ENCODE results near the gene PGPEP1. TPM values are rescaled to one million over a fixed set of nuclear protein-coding genes. Genes with fewer than 3 reads are reported as not detected.
"Not testable (repeated sequence)": the region's sequence is repeated elsewhere in the genome, so short reads cannot be mapped to it uniquely, and the experiment has no call there.

The PGPEP1 gene
- total RNA-seq, 1 donor from 2014 or later: 5.6 TPM

- no peaks in the 10 kb centered on the region for H3K9me3 Mint-ChIP-seq
- intact Hi-C loops (cut with micrococcal nuclease): loop anchor here (5.0 kb wide), 1 partner anchor 34 kb away; the partner anchor contains the start of gene GDF15
- H3K4me3 Mint-ChIP-seq: no peak overlapping the region
- no peaks in the 10 kb centered on the region for H3K27me3 Mint-ChIP-seq
- ATAC-seq (ENCODE audit: low read depth): no peak
- TF ChIP-seq CTCF (IDR thresholded peaks at IDR 0.05): no peak
- H3K4me1 Mint-ChIP-seq: no peaks in the 10 kb centered on the region
- no peak overlapping the region for H3K27ac Mint-ChIP-seq
- no peak for DNase-seq
- ChIA-PET CTCF (no interaction called here), POLR2A (no interaction called here)
- peaks cover 35% of the 10 kb centered on the region for H3K36me3 Mint-ChIP-seq (ENCODE audit: low read depth)
Measured at GRCh38 chr19:18353378-18354005, 13.1 kb downstream of the PGPEP1 start.

GRCh38 chr19:18354743-18355142 lies 14.3 kb downstream of the PGPEP1 start:
- peaks cover 44% of the 10 kb centered on the region for H3K36me3 Mint-ChIP-seq (ENCODE audit: low read depth)

GRCh38 chr19:18357041-18357440 lies 16.6 kb downstream of the PGPEP1 start:
- no peaks in the 10 kb centered on the region for H3K4me1 Mint-ChIP-seq
- H3K9me3 Mint-ChIP-seq: no peaks in the 10 kb centered on the region
- intact Hi-C loops (cut with micrococcal nuclease): no loop called here
- no peaks in the 10 kb centered on the region for H3K27me3 Mint-ChIP-seq
- no peak overlapping the region for H3K27ac Mint-ChIP-seq
- ATAC-seq (ENCODE audit: low read depth) (no peak), DNase-seq (no peak)
- no peak for TF ChIP-seq CTCF (IDR thresholded peaks at IDR 0.05)
- H3K36me3 Mint-ChIP-seq (ENCODE audit: low read depth): peaks cover 50% of the 10 kb centered on the region
- no peak overlapping the region for H3K4me3 Mint-ChIP-seq
- CTCF ChIA-PET: no interaction called here
- POLR2A ChIA-PET: no interaction called here

More at GRCh38 chr19:18354743-18355142, 14.3 kb downstream of the PGPEP1 start:
- H3K4me1 Mint-ChIP-seq; H3K4me3 Mint-ChIP-seq; H3K9me3 Mint-ChIP-seq; H3K27me3 Mint-ChIP-seq; H3K27ac Mint-ChIP-seq; DNase-seq; ATAC-seq (ENCODE audit: low read depth): not testable (repeated sequence)
- ChIA-PET POLR2A (interaction anchor here (0.6 to 0.8 kb wide), 3 partner anchors 62 to 346 kb away, joined by 3 to 5 read pairs (median 4); no protein-coding TSS in a partner anchor), CTCF (interaction anchor here (1.0 kb wide), 1 partner anchor 75 kb away, joined by 3 read pairs; no protein-coding TSS in a partner anchor)
- intact Hi-C loops (cut with micrococcal nuclease): loop anchor here (5.0 kb wide), 1 partner anchor 33 kb away; the partner anchor contains the start of gene GDF15

GRCh38 chr19:18361646-18362045 lies 21.2 kb downstream of the PGPEP1 start:
- no peak for TF ChIP-seq CTCF (IDR thresholded peaks at IDR 0.05)
- Mint-ChIP-seq H3K27me3 (no peaks in the 10 kb centered on the region), H3K4me3 (no peak overlapping the region), H3K36me3 (ENCODE audit: low read depth) (peaks cover 52% of the 10 kb centered on the region), H3K4me1 (peaks cover 9% of the 10 kb centered on the region), H3K27ac (no peak overlapping the region), H3K9me3 (no peaks in the 10 kb centered on the region)
- DNase-seq (no peak), ATAC-seq (ENCODE audit: low read depth) (no peak)
- CTCF ChIA-PET: no interaction called here
- POLR2A ChIA-PET: interaction anchor here (0.6 kb wide), 2 partner anchors 90 to 174 kb away, joined by 3 to 5 read pairs; no protein-coding TSS in a partner anchor
- intact Hi-C loops (cut with micrococcal nuclease): no loop called here

- no peak for DNase-seq
- no peaks in the 10 kb centered on the region for H3K9me3 Mint-ChIP-seq
- POLR2A ChIA-PET: no interaction called here
- no peak for TF ChIP-seq CTCF (IDR thresholded peaks at IDR 0.05)
- CTCF ChIA-PET: no interaction called here
- ATAC-seq (ENCODE audit: low read depth): no peak
- peaks cover 9% of the 10 kb centered on the region for H3K4me1 Mint-ChIP-seq
- H3K4me3 Mint-ChIP-seq: no peak overlapping the region
- no peaks in the 10 kb centered on the region for H3K27me3 Mint-ChIP-seq
- H3K36me3 Mint-ChIP-seq (ENCODE audit: low read depth): peaks cover 39% of the 10 kb centered on the region
- H3K27ac Mint-ChIP-seq: no peak overlapping the region
- intact Hi-C loops (cut with micrococcal nuclease): no loop called here
Measured at GRCh38 chr19:18362934-18363542, 22.6 kb downstream of the PGPEP1 start.

Measured in activated B cell treated with CpG ODN at 0.5 μM for 24 hours (primary cell).